Liver (tissue), 9 donors: Measurements from ENCODE around the gene TMEM101. TPM values are rescaled to one million over a fixed set of nuclear protein-coding genes. Genes with fewer than 3 reads are reported as not detected.

Experiments used
- DNase-seq: peaks from one replicate; pipeline ENCODE4 v3.0.0-alpha.2; 2017; ENCODE audit warnings: low spot score
- H3K27ac ChIP-seq, 2 donors: one replicate each; pipeline ENCODE4 v1.7.0; 2013; ENCODE audit warnings: inconsistent platforms in 2 of 2, low read length in 2 of 2, control low read depth in 1 of 2, low read depth in 1 of 2, mild to moderate bottlenecking in 1 of 2
- H3K27me3 ChIP-seq, 4 donors: one replicate each; pipeline versions ENCODE4 v1.6.1 to v1.7.0; 2013; ENCODE audit warnings: low read length in 3 of 4, inconsistent platforms in 1 of 4, mild to moderate bottlenecking in 1 of 4, moderate library complexity in 1 of 4; ENCODE audit not compliant: control insufficient read depth in 4 of 4, insufficient read depth in 4 of 4
- H3K36me3 ChIP-seq, 4 donors: one replicate each; pipeline versions ENCODE4 v1.6.1 to v1.7.0; 2013; ENCODE audit warnings: low read length in 3 of 4, mild to moderate bottlenecking in 3 of 4, low read depth in 1 of 4, moderate library complexity in 1 of 4; ENCODE audit not compliant: control insufficient read depth in 4 of 4, insufficient read depth in 3 of 4
- H3K4me1 ChIP-seq, 4 donors: one replicate each; pipeline versions ENCODE4 v1.6.1 to v1.7.0; 2013; ENCODE audit warnings: low read length in 3 of 4, mild to moderate bottlenecking in 3 of 4, moderate library complexity in 1 of 4; ENCODE audit not compliant: control insufficient read depth in 4 of 4, insufficient read depth in 4 of 4
- H3K4me3 ChIP-seq, 3 donors: one replicate each; pipeline versions ENCODE4 v1.6.1 to v1.7.0; 2013; ENCODE audit warnings: low read length in 3 of 3, control low read depth in 1 of 3, low read depth in 1 of 3, mild to moderate bottlenecking in 1 of 3
- H3K9ac ChIP-seq, 2 donors: one replicate each; pipeline ENCODE4 v1.7.0; 2013; ENCODE audit warnings: low read length in 2 of 2, mild to moderate bottlenecking in 2 of 2, moderate library complexity in 2 of 2, control low read depth in 1 of 2, low read depth in 1 of 2
- H3K9me3 ChIP-seq, 4 donors: one replicate each; pipeline versions ENCODE4 v1.6.1 to v1.7.0; 2013; ENCODE audit warnings: low read length in 3 of 4; ENCODE audit not compliant: control insufficient read depth in 4 of 4
- ATF3 ChIP-seq: IDR thresholded peaks from 2 replicates; pipeline ENCODE4 v1.6.1; 2016; ENCODE audit warnings: antibody characterized with exemption
- CTCF ChIP-seq: fragments of 150-350 bp; IDR thresholded peaks from 2 replicates; pipeline ENCODE4 v1.5.1; 2017; ENCODE audit warnings: improper control_type of control experiment, low read depth, low read length; ENCODE audit not compliant: missing input control
- EGR1 ChIP-seq, 2 donors: IDR thresholded peaks; 2 replicates each; pipeline ENCODE4 v1.6.1; 2016 to 2018; ENCODE audit warnings: antibody characterized with exemption in 2 of 2, low read depth in 2 of 2
- FOXA1 ChIP-seq: IDR thresholded peaks from 2 replicates; pipeline ENCODE4 v1.6.1; 2016; ENCODE audit warnings: antibody characterized with exemption
- FOXA2 ChIP-seq: IDR thresholded peaks from 2 replicates; pipeline ENCODE4 v1.6.1; 2016; ENCODE audit warnings: antibody characterized with exemption
- GABPA ChIP-seq, 2 donors: IDR thresholded peaks in 1 of 2; conservative IDR thresholded peaks in 1 of 2; 2 replicates each; pipeline ENCODE4 v1.6.1; 2016; ENCODE audit warnings: antibody characterized with exemption in 2 of 2, mild to moderate bottlenecking in 1 of 2, moderate library complexity in 1 of 2
- HNF4A ChIP-seq, 2 donors: conservative IDR thresholded peaks; 2 replicates each; pipeline ENCODE4 v1.6.1; 2016; ENCODE audit warnings: antibody characterized with exemption in 2 of 2, mild to moderate bottlenecking in 2 of 2
- HNF4G ChIP-seq: IDR thresholded peaks from 2 replicates; pipeline ENCODE4 v1.6.1; 2016; ENCODE audit warnings: antibody characterized with exemption
- JUND ChIP-seq, 2 donors: IDR thresholded peaks; 2 replicates each; pipeline ENCODE4 v1.6.1; 2016; ENCODE audit warnings: antibody characterized with exemption in 2 of 2
- NR2F2 ChIP-seq: IDR thresholded peaks from 2 replicates; pipeline ENCODE4 v1.6.1; 2016; ENCODE audit warnings: antibody characterized with exemption
- RAD21 ChIP-seq, 2 donors: IDR thresholded peaks; 2 replicates each; pipeline ENCODE4 v1.6.1; 2016; ENCODE audit warnings: antibody characterized with exemption in 2 of 2, mild to moderate bottlenecking in 2 of 2
- RXRA ChIP-seq, 2 donors: IDR thresholded peaks; 2 replicates each; pipeline ENCODE4 v1.6.1; 2017 to 2018; ENCODE audit warnings: antibody characterized with exemption in 2 of 2, mild to moderate bottlenecking in 1 of 2
- SP1 ChIP-seq: IDR thresholded peaks from 2 replicates; pipeline ENCODE4 v1.6.1; 2018; ENCODE audit warnings: antibody characterized with exemption, mild to moderate bottlenecking
- TAF1 ChIP-seq: conservative IDR thresholded peaks from 2 replicates; pipeline ENCODE4 v1.6.1; 2016; ENCODE audit warnings: antibody characterized with exemption, mild to moderate bottlenecking
- ZBTB33 ChIP-seq: IDR thresholded peaks from 2 replicates; pipeline ENCODE4 v1.6.1; 2016; ENCODE audit warnings: antibody characterized with exemption
- WGBS: extraction: QIAGEN DNeasy Blood & Tissue Kit; methylation state at CpG from one replicate; pipeline ENCODE4 v1.1.7; 2013; 5-methylcytosine and 5-hydroxymethylcytosine counted together
- polyA plus RNA-seq, 2 donors: library from polyadenylated mRNA; stranded (reverse) in 1 of 2; unstranded in 1 of 2; fragments of 200-250 nt in 1 of 2; fragments of >200 nt in 1 of 2; fragmentation: Nextera tagmentation in 1 of 2; extraction: Ambion mirVana in 1 of 2; gene quantifications; one replicate each; pipeline versions ENCODE4 v1.2.1 to v1.2.3, GENCODE V29; 2013 to 2015
- total RNA-seq, 2 donors: library from RNA; depleted of rRNA; stranded (reverse); fragments of >200 nt; gene quantifications; one replicate each; pipeline ENCODE4 v1.2.3, GENCODE V29; 2014
- TF ChIP-seq, protein P1 (sequence below): IDR thresholded peaks from 2 replicates; pipeline ENCODE4 v1.6.1; 2016; ENCODE audit warnings: antibody characterized with exemption
- TF ChIP-seq, protein P2 (sequence below): IDR thresholded peaks from 2 replicates; pipeline ENCODE4 v1.6.1; 2016; ENCODE audit warnings: antibody characterized with exemption, mild to moderate bottlenecking
- donor health status: healthy.
- donor health status: healthy.
- donor health status: healthy.
- donor health status: healthy.
- donor health status: healthy.

Gene TMEM101
- total and polyA plus RNA-seq, 4 donors = 12.0 to 25.7 (median 21.4) TPM

DNA sequence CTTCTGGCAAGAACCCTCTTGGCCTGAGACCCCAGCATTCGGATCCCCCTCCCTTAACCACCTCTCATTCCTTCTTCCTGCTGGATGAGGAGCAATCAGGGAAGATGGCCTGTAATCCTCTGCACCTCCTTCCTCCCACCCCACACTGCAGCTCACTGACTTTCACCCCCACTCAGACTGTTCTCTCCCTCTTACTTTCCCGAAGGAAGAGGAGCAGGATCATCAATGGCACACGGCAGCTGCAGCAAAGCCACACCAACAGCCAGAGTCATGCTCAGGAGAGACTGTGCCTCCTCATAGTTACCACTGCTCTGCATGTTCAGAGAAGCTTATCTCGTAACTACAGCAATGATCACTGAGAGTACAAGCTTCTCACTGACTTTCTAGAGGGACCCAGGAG is 10.1 kb upstream of the TMEM101 start:
- no peak for DNase-seq
- Histone ChIP-seq H3K27ac (no peak overlapping the region), H3K9ac (no peak overlapping the region), H3K4me3 (no peak overlapping the region), H3K9me3 (no peaks in the 10 kb centered on the region), H3K4me1 (peaks cover 2 to 15% (median 9%) of the 10 kb centered on the region in 4 donors), H3K36me3 (peaks cover 0 to 6% (median 1%) of the 10 kb centered on the region in 4 donors), H3K27me3 (no peaks in the 10 kb centered on the region)
- TF ChIP-seq JUND (IDR thresholded peaks at IDR 0.05) (no peak), RXRA (IDR thresholded peaks at IDR 0.05) (no peak), HNF4A (conservative IDR thresholded peaks at IDR 0.05) (no peak), NR2F2 (no peak), HNF4G (no peak), ZBTB33 (no peak), EGR1 (IDR thresholded peaks at IDR 0.05; ENCODE audit: low read depth in 2 of 2) (no peak), ATF3 (no peak), TAF1 (no peak), GABPA (IDR thresholded peaks at IDR 0.05 in 1 of 2, conservative IDR thresholded peaks at IDR 0.05 in 1 of 2) (no peak), RAD21 (IDR thresholded peaks at IDR 0.05) (no peak), SP1 (no peak), FOXA2 (no peak)
- TF ChIP-seq, protein P1, sequence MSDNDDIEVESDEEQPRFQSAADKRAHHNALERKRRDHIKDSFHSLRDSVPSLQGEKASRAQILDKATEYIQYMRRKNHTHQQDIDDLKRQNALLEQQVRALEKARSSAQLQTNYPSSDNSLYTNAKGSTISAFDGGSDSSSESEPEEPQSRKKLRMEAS = no peak
- TF ChIP-seq, protein P2, sequence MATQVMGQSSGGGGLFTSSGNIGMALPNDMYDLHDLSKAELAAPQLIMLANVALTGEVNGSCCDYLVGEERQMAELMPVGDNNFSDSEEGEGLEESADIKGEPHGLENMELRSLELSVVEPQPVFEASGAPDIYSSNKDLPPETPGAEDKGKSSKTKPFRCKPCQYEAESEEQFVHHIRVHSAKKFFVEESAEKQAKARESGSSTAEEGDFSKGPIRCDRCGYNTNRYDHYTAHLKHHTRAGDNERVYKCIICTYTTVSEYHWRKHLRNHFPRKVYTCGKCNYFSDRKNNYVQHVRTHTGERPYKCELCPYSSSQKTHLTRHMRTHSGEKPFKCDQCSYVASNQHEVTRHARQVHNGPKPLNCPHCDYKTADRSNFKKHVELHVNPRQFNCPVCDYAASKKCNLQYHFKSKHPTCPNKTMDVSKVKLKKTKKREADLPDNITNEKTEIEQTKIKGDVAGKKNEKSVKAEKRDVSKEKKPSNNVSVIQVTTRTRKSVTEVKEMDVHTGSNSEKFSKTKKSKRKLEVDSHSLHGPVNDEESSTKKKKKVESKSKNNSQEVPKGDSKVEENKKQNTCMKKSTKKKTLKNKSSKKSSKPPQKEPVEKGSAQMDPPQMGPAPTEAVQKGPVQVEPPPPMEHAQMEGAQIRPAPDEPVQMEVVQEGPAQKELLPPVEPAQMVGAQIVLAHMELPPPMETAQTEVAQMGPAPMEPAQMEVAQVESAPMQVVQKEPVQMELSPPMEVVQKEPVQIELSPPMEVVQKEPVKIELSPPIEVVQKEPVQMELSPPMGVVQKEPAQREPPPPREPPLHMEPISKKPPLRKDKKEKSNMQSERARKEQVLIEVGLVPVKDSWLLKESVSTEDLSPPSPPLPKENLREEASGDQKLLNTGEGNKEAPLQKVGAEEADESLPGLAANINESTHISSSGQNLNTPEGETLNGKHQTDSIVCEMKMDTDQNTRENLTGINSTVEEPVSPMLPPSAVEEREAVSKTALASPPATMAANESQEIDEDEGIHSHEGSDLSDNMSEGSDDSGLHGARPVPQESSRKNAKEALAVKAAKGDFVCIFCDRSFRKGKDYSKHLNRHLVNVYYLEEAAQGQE = no peak
- WGBS = 94% methylated on average over 4 of the region's 4 CpGs

- Histone ChIP-seq H3K27ac (no peak overlapping the region), H3K9me3 (no peaks in the 10 kb centered on the region)
Observed at GRCh38 chr17:44024271-44024663, 9.5 kb upstream of the TMEM101 start.

More at GRCh38 chr17:44024271-44024663, 9.5 kb upstream of the TMEM101 start:
- Histone ChIP-seq H3K4me1 (peaks cover 2 to 17% (median 11%) of the 10 kb centered on the region in 4 donors), H3K27me3 (no peaks in the 10 kb centered on the region), H3K4me3 (no peak overlapping the region), H3K9ac (no peak overlapping the region), H3K36me3 (peaks cover 0 to 4% (median 1%) of the 10 kb centered on the region in 4 donors)
- 81% methylated on average over 6 of the region's 6 CpGs for WGBS
- DNase-seq = no peak
- TF ChIP-seq ZBTB33 = no peak
- no peak for TF ChIP-seq RAD21 (IDR thresholded peaks at IDR 0.05)
- no peak for TF ChIP-seq ATF3
- TF ChIP-seq TAF1 = no peak
- TF ChIP-seq FOXA2 = no peak
- no peak for TF ChIP-seq CTCF
- no peak for TF ChIP-seq FOXA1
